ENCODE data around the gene ITPK1. TPM values are rescaled to one million over a fixed set of nuclear protein-coding genes. Genes with fewer than 3 reads are reported as not detected.
"Not testable (repeated sequence)": the region's sequence is repeated elsewhere in the genome, so short reads cannot be mapped to it uniquely, and the experiment has no call there.

The ITPK1 gene
- polyA plus RNA-seq, 2 of the 4 experiments (the other 2 are of a cell fraction), result 46.2 to 47.0 TPM

- FAIRE-seq, result no peak
- TF ChIP-seq CHD2 (IDR thresholded peaks at IDR 0.05; ENCODE audit: low read length, partially characterized antibody) (no peak), GATA3 (IDR thresholded peaks at IDR 0.05; ENCODE audit: borderline replicate concordance) (no peak), REST (IDR thresholded peaks at IDR 0.05) (no peak), MAZ (IDR thresholded peaks at IDR 0.05; ENCODE audit: borderline replicate concordance, low read depth, low read length) (no peak), JUN (IDR thresholded peaks at IDR 0.05) (no peak), PHF8 (IDR thresholded peaks at IDR 0.05; ENCODE audit: borderline replicate concordance, low read depth) (no peak)
- POLR2A ChIA-PET, result no interaction called here
- WGBS (ENCODE audit: missing lambda C conversion rate), result 46% methylated on average over 5 of the region's 5 CpGs
- no peak for DNase-seq (ENCODE audit: low read depth in 1 of 2, low spot score in 1 of 2)
- Histone ChIP-seq H3K4me3 (no peak overlapping the region), H3K9me3 (no peaks in the 10 kb centered on the region), H3K4me1 (peaks cover 22% of the 10 kb centered on the region), H3K4me2 (peak overlapping the region; percentile 46), H3K27ac (peak overlapping the region; percentile 12 to 18; a peak in 3 of 6 replicates)
- ATAC-seq, result no peak
- CTCF ChIA-PET, result interaction anchor here (0.7 to 18.0 kb wide), 4 partner anchors 9 to 182 kb away, joined by 3 to 371 read pairs (median 30); partner anchors contain the start of genes GON7, ITPK1 and UBR7
These were observed 19.7 kb upstream of the ITPK1 start for GRCh38 chr14:93135399-93135798.

DNA sequence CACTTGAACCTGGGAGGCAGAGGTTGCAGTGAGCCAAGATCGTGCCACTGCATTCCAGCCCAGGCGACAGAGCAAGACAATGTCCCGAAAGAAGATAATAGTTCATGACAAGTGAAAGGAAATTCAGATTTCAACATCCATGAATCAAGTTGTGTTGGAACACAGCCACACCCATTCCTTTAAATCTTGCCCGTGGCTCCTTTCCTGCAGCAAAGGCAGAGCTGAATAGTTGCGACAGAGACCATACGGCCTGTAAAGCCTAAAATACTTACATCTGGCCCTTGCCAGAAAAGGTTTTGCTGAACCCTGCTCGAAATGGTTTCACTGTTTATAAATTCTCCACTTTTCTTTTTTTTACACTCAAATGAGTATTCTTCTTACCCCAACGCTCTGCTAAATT is 17.7 kb upstream of the ITPK1 start:
- H3K4me1 ChIP-seq, result peaks cover 22% of the 10 kb centered on the region
- no peak overlapping the region for H3K4me2 ChIP-seq
- POLR2A ChIA-PET, result interaction anchor here (0.7 kb wide), 1 partner anchor 82 kb away, joined by 3 read pairs; no protein-coding TSS in a partner anchor
- no peak for DNase-seq (ENCODE audit: low read depth in 1 of 2, low spot score in 1 of 2)
- ATAC-seq, result no peak
- no peak overlapping the region for H3K27ac ChIP-seq
- no peak for FAIRE-seq
- H3K9me3 ChIP-seq, result no peaks in the 10 kb centered on the region
- no peak overlapping the region for H3K4me3 ChIP-seq
- CTCF ChIA-PET, result interaction anchor here (0.8 to 18.0 kb wide), 7 partner anchors 10 to 184 kb away, joined by 3 to 371 read pairs (median 7); partner anchors contain the start of gene ITPK1
- WGBS (ENCODE audit: missing lambda C conversion rate), result 61% methylated on average over 8 of the region's 8 CpGs
- TF ChIP-seq NFE2L2 (conservative IDR thresholded peaks at IDR 0.05; ENCODE audit: low read length) (no peak), HDAC2 (IDR thresholded peaks at IDR 0.05) (no peak), REST (IDR thresholded peaks at IDR 0.05) (no peak), SREBF2 (IDR thresholded peaks at IDR 0.05) (no peak), ZFP36 (IDR thresholded peaks at IDR 0.05; ENCODE audit: borderline replicate concordance, partially characterized antibody) (no peak), RFX5 (IDR thresholded peaks at IDR 0.05) (no peak), ESRRA (IDR thresholded peaks at IDR 0.05; ENCODE audit: borderline replicate concordance, low read length) (no peak), EHMT2 (IDR thresholded peaks at IDR 0.05; ENCODE audit: low read depth) (no peak), MAFK (IDR thresholded peaks at IDR 0.05; ENCODE audit: partially characterized antibody) (no peak)

DNA sequence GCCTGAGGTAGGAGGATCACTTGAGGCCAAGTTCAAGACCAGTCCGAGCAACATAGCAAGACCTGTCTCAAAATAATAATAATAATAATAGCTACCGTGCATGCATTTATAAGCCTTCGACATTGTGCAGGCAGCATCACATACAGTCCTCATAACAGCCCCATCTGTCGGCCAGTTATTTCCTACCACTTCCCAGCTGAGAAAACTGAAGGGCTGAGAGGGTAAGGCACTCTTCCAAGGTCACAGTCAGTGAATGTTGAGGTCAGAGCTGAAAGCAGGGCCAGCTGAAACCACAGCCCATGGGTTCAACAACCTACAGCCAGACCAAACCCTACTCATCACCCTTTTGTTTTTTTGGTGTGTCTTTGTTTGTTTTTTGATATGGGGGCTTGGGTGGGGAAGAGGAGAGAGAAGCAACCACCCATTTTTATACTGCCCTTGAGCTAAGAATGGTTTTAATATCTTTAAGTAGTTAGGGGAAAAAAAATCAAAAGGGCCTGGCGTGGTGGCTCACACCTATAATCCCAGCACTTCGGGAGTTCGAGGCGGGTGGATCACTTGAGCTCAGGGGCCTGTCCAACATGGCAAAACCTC is 16.8 kb upstream of the ITPK1 start:
- ATAC-seq (peak; percentile 83 to 91; a peak in 5 of 6 replicates), DNase-seq (ENCODE audit: low read depth in 1 of 2, low spot score in 1 of 2) (peak; percentile 57 to 59), FAIRE-seq (no peak)
- H3K4me3 ChIP-seq, result no peak overlapping the region
- no peak overlapping the region for H3K4me2 ChIP-seq
- CTCF ChIA-PET, result interaction anchor here (0.6 to 18.0 kb wide), 19 partner anchors 9 to 682 kb away, joined by 3 to 371 read pairs (median 4); partner anchors contain the start of gene ITPK1
- H3K27ac ChIP-seq, result no peak overlapping the region
- no peak for TF ChIP-seq FOXS1 (CRISPR knock-in tag; IDR thresholded peaks at IDR 0.05)
- TF ChIP-seq RAD21 (conservative IDR thresholded peaks at IDR 0.05 in 1 of 2, IDR thresholded peaks at IDR 0.05 in 1 of 2), result peak; percentile 25 to 42; a peak in 2 of 5 replicates
- peak; percentile 38 for TF ChIP-seq CTCF (IDR thresholded peaks at IDR 0.05)
- no peak for TF ChIP-seq RARB (CRISPR knock-in tag; IDR thresholded peaks at IDR 0.05)
- 0 out of 2 replicates have a peak, but pooled peaks have one; percentile 50 for TF ChIP-seq ESRRA (IDR thresholded peaks at IDR 0.05; ENCODE audit: borderline replicate concordance, low read length)
- TF ChIP-seq SMC3 (IDR thresholded peaks at IDR 0.05), result peak; percentile 47; the same call in 1 of the 3 replicates
- H3K9me3 ChIP-seq, result no peaks in the 10 kb centered on the region
- POLR2A ChIA-PET, result interaction anchor here (0.5 to 1.2 kb wide), 2 partner anchors 17 to 41 kb away, joined by 3 to 7 read pairs; no protein-coding TSS in a partner anchor
- peaks cover 22% of the 10 kb centered on the region for H3K4me1 ChIP-seq
- WGBS (ENCODE audit: missing lambda C conversion rate), result 67% methylated on average over 8 of the region's 8 CpGs

GRCh38 chr14:93131257-93131820 is 15.6 kb upstream of the ITPK1 start:
- FAIRE-seq; H3K9me3 ChIP-seq; POLR2A ChIA-PET; H3K27ac ChIP-seq; H3K4me2 ChIP-seq; DNase-seq (ENCODE audit: low read depth in 1 of 2, low spot score in 1 of 2); ATAC-seq; H3K4me3 ChIP-seq: not testable (repeated sequence)
- CTCF ChIA-PET, result interaction anchor here (0.7 to 18.0 kb wide), 11 partner anchors 8 to 184 kb away, joined by 3 to 371 read pairs (median 6); partner anchors contain the start of gene ITPK1
- H3K4me1 ChIP-seq, result peaks cover 22% of the 10 kb centered on the region
- WGBS (ENCODE audit: missing lambda C conversion rate), result 51% methylated on average over 5 of the region's 5 CpGs
